NCI-H1417 (cell line): Measurements from ENCODE around the gene PCNX4.

Experiments
- DNase-seq, 3 experiments: peaks; one replicate each; lab custom pipeline; 2025; lab: John Stamatoyannopoulos, UW

PCNX4 gene

DNA sequence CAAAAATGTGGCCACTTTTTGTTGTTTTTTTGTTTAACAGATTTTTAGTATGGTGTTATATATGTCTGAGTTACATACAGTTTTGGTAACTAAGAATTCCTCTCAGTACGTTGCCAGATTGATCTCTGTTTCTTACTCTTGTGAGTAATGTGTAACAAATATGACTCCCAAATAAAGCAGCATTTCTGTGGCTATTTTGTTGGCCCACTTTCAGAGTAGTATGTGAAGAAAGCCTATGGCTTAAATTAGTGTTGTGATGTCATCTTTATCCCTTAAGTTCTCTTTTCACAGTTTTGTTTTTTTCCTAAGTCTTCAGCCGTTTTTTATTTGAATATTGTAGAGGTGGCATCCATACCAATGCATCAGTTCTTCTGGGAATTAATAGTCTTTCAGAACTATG, 10.7 kb downstream of the PCNX4 start:
- no peak for DNase-seq

DNA sequence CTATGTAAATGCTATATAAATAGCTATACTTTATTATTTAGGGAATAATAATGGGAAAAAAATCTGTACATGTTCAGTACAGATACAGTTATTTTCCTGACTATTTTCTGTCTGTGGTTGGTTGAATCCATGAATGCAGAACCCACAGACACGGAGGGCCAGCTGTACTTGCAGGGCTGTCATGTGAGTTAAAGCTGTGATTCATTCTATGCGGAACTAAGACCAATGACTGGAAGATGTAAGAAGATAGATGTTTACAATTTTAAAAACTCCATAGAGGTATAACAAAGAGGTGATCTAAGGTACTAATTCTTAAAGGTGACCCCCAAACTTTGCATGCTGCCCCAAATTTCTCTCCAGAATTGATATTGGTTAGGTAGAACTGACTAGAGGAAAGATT, 14.6 kb downstream of the PCNX4 start:
- DNase-seq = no peak

DNA sequence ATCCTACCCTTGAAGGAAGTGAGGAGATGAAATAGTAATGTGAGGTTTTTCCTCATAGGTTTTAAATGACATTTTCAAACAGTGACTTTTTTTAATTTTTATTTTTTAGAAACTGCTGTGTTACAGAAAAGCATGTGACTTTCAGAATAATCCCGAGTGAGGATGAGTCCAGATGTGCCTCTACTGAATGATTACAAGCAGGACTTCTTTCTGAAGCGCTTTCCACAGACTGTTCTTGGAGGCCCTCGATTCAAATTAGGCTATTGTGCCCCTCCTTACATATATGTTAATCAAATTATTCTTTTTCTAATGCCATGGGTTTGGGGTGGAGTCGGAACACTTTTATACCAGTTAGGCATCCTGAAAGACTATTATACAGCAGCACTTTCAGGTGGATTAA, 15.8 kb downstream of the PCNX4 start:
- no peak for DNase-seq

DNA sequence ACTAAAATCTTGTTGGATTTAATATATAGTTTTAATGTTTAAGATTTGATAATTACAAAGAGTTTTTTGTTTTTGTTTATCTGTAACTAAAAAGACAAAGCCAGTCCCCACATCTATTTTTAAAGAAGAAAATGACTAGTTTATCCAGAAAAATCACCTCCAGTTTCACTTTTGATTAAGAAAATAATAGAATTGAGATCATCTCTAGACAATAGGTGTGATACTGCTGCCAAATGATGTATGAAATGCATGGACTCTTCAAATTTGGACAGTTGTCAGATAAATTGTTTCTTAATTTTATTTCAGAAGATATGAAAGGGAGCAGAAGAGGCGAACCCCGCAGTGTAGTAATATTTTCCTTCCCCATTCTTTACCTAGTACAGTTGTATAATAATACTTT, 20.0 kb downstream of the PCNX4 start:
- no peak for DNase-seq

DNA sequence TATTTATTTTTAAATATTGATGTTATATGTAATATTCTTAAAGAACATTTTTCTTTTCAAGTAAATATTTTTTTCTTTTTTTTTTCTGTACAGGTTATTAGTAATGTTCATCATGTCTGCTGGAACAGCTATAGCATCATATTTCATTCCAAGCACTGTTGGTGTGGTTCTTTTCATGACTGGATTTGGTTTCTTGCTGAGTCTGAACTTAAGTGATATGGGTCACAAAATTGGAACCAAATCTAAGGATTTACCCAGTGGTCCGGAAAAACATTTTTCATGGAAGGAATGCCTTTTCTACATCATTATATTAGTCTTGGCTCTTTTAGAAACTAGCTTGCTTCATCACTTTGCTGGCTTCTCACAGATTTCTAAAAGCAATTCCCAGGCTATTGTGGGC, 23.2 kb downstream of the PCNX4 start:
- no peak for DNase-seq

DNA sequence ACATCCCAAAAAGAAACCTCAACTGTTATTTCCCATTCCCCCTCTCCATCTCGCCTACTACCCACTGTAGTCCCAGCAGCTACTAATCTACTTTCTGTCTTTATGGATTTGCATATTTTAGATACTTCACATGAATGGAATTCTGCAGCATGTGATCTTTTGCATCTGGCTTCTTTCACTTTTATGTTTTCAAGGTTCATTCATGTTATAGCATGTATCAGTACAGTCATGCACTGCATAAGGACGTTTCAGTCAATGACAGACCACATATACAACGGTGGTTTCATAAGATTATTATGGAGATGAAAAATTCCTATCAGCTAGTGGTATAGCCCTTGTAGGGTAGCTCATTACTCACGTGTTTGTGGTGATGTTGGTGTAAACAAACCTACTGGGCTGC, 24.5 kb downstream of the PCNX4 start:
- DNase-seq = no peak

DNA sequence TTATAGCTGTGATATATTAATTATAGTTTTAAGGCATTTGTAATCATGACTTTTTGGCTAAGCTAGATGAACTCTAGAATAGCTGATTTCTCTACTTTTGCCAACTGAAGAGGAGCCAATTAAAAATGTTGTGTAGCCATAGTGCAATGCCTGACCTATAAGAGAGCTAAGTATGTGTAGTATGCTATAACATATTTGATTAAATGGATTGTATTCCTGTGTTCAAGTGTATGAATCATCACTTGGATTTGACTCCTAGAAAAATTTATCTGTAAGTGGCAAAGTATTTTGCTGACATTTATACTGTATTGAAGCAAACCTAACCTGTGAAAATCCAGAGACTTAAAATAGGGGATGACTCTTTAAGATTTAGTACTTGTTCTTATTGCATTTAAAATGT, 34.2 kb downstream of the PCNX4 start:
- DNase-seq = no peak

DNA sequence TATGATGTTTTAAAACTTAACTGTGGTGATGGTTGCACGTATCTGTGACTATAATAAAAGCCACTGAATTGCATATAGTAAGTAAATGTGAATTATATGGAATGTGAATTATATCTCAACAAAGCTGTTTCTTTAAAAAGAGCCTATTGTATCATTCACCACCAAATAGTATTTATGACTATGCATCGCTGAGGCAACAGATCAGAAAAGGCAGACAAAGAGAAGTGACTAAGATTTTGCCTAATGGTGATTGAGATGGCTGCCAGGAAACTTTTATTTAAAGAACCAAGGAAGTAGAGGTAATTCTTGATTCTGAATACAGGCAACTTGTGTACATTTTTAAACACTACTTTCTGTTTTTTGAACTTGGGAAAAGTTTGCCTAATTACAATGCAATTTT, 41.8 kb downstream of the PCNX4 start:
- no peak for DNase-seq

DNA sequence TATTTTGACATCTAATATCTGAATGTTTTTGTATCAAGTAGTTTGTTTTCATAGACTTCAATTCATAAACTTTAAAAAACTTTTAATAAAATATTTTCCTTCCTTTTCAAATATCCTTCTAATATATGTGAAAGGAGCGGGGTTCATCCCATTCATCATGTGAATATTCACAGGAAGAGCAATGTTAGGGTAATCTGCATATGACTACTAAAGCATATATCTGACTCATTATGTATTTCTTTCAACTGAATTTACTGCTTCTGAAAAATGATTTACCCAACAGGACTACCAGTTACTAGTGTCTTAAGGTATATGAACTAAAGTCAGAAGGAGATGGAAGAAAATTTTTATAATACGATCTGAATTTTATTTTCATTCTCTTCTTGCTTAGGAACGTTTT, 43.0 kb downstream of the PCNX4 start:
- no peak for DNase-seq

DNA sequence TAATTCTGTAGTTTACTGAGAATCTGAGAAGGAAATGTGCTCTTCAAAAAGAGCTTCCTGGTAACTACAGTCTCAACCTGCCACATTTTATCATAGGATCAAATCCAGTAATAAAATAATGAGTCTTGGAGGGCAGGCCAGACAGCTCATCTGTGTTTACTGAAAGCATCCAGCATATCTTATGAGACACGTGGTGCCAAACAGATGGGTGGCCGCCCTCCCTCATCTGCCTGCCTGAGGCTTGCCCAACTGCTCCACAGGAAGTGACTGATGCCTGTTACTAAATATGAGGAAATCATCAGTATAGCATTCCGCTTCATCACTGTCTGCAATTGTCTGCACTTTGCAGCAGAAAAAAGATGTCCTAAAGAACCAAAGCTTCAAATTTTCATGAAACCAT, 60.0 kb downstream of the PCNX4 start:
- DNase-seq = no peak

DNA sequence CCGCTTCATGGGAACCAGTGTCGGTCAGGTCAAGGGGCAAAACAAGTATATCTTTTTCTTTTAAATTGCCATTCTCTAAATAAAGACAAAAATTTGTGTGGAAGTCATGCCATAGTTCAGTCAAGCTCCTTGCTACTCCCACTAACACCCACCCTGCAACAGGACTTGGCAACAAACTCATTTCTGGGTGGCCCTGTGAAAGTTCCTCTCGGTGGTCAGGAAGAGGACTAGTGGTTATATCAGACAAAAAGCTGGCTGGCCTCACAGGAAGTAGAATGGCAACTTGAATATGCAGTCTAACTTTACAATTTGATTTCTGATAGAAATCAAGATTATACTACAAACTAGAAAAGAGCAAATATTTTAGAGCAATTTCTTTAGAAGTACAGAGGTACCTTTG, 62.3 kb downstream of the PCNX4 start:
- DNase-seq = no peak

DNA sequence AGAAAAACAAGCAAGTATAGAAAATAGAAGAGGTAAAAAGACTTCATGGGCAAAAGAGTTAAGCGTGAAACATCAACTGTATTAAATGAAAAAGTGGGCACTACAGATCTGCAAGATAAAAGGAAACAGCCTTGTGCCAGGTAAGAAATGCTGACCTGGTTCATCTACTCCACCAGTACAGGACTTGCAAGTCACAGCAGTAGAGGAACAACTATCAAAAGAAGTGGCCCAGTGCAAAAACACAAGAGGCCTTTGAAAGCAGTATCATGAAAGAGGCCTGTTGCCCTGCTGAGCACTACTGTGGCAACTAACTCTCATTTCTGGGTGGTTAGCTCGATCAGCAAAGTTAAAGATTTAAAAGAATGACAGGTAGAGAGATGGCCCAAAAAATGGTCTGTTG, 62.9 kb downstream of the PCNX4 start:
- no peak for DNase-seq

DNA sequence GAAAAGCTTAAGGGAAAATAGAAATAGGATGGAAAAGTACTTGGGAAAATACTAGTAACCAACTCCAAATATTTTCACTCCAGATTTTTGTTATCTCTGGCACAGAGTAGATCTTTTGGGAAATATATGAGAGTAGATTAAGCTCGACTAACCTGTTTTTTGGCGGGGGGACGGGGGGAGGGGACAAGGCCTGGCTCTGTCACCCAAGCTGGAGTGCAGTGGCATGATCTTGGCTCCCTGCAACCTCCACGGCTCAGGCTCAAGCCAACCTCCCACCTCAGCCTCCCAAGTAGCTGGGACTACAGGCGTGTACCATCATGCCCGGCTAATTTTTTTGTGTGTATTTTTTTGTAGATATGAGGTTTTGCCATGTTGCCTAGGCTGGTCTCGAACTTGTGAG, 68.7 kb downstream of the PCNX4 start:
- DNase-seq = no peak

DNA sequence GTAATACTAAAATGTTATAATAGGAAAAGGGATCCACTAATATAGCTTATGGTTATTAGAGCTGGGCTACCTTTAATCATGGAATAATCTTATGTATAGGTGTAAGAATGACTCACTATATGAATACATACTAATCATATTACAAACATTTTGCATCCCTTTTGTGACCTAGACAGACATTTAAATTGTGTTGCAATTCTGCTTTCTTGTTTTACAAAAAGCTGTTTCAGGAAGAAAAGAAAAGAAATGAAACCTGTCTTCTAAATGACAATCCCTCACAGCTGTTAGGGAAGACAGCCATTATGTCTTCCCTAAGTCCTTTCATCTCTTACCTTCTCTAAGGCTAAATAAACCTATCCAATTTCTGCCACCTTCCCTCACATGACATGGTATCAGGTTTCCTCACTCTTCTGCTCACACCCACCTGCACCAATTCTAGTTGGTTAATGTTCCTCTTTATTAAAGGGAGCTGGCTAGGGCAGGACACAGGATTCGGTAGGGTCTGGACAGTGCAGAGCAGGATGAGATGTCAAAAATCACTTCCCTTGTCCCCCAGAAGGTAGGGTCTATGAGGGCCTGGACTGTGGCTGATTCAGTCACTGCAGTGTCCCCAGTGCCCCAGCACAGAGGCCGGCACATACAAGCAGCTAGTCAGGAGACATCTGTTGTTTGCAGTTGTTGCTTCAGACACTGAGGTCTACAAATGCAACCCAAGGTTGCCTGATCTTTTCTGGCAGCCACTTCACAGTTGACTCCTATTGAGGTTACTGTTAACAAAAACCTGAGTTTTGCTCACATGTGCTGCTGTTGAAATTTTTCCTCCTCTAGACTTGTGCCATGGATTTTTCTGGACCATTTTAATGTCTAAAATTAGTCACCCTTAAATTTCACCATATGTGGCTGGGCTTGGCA, 69.7 kb downstream of the PCNX4 start:
- peak in 1 of 3 experiments; percentile 74 for DNase-seq

DNA sequence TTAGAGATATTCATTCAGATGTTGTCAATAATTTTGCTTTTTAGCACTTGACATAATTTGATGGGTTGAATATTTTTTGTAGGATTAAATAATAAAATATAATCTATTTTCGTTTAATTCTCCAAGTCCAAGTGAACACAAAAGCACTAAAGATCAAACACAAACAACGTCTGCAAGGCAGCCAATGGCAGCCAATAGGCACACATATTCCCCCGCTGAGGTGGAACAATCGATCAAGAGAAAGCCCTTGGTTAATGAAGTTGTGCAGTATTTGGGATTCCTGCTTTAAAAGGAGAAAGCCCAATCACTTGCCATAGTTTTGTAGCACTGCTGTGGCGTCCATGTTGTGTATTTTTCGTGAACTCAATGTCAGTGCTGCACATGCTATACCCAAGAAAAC, 72.0 kb downstream of the PCNX4 start:
- no peak for DNase-seq

DNA sequence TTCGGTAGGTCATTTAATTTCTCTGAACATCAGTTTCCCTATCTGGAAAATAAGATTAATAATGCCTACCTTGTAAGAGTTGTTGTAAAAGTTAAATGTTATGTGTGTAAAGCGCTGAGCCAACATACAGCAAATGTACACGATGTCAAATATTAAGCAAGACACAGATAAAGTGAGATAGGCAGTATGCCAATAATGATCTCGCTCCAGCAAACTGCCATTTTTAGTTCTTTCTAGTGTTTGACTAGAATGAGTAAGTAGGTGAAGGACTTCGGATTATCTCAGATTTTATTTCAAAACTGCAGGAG, 72.6 kb downstream of the PCNX4 start:
- DNase-seq = no peak

DNA sequence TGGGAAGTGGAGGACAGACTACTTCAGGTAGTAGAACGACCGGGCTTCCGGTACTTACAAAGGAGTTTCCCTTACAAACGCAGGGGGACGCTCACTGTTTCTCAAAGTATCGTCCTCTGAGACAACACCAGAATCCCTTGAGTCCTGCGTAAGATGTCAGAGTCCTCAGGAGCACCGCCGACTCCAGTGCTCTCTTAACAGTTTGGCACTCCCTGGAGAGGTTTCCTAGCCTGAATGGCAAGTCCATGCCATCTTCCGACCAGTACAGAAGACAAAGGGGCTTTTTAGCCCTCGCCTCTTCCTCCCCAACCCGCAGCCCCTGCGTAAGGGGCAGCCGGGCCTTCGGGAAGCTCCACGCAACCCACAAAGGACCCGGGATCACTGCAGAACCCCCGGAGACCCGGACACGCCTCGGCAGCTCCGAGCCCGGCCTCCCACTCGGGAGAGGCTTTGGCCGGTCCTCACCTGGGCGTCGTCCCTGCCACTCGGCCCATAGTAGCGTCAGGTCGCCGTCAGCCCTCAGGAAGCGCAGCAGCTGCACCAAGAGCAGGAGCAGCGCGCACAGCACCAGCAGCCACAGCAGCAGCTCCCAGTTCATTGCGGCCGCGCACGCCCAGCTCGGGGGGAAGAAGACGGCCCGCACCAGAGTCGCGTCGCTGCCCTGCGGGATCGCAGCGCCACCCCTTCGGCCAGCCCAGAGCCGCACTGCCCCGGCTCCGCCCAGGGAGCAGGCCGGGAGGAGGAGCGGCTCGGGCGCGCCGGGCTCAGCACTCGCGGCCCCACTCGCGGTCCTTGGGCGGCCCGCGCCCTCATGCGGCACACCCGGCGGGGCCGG, 73.2 kb downstream of the PCNX4 start, which contains the start of gene DHRS7:
DHRS7 (minus strand) TSS at position 687 of the 835 bp plus-strand sequence; CDS start at position 598, 89 bp downstream.
- DNase-seq = peak in 1 of 3 experiments; percentile 83

DNA sequence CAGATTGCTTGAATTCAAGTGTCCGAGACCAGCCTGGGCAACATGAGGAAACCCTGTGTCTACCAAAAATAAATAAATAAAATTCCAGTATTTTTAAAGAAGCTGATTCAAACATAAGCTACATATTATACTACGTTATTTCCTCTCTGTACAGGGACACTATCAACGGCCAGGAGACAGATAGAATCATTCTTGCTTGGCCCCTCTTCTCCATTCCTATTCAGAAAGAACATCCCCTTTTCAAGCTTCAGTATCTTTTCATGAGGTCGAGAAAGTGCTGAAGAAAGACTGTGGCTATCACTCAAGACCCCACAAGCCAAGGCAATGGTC, 73.8 kb downstream of the PCNX4 start:
- no peak for DNase-seq

DNA sequence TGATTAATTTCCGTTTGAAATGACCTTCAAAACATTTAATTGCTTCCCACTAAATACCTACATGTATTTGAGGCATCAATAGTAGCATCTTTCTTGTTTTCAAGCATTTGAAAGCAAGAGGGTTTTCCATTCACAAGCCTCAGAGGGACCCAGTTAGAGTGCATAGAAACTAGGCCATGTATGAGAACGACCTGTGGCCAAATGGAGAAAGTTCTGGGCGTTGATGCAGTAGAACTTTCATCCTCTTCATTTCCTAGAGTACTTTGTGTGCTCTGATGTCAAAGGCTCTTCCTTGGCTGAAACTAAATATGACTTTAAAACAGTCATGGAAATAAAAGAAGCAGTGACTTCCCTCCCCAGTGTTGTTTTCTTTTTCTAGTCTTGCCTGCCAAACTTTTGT, 74.4 kb downstream of the PCNX4 start:
- no peak for DNase-seq

DNA sequence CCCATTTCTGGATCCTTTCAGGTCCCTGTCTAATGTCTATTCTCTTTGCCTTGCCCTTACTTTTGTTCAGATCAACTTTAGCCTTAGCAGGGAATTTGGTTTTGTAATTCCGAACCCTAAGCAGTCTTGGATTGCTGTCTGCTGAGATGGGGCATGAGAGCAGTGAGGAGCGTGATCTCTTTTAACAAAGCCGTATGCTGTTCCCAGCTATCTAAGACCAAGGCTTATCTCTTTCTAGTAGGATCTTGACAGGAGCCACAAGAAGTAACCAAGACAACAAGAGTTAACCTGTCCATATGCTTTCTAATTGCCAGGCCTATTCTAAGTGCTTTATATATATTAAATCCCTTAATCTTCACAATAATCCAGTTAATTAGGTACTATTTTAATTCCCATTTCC, 78.0 kb downstream of the PCNX4 start:
- no peak for DNase-seq

DNA sequence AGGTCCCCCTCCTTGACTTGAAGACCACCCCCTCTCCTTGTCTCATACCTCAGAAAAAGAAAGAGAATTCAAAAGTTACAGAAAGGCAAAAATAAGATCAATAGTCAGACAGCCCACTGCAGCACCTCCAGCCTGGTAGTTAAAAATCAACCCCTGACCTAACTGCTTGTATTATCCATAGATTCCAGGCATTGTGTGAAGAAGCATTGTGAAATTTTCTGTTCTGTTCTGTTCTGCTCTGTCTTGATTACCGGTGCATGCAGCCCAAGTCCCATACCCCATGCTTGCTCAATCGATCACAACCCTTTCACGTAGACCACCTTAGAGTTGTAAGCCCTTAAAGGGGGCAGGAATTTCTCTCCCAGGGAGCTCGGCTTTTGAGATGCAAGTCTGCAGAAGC, 79.2 kb downstream of the PCNX4 start:
- no peak for DNase-seq

DNA sequence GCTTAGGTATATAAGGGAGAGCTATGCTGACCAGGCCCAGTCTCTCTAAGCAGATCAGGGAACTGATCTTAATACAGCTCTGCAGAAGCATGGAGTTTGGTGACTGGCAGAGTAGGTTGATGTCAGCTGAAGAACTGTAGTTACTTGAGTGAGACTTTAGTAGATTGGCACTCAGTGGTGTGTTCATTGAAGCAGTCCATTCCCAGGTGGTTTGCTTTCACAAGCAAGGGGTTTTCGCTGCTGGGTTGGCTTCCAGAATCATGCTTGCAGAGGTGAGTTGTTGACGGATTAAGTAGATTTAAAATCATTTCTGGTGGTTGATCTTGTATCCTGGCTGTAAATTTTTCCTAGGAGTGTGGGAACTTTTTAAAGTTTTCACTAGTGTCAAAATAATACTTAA, 80.0 kb downstream of the PCNX4 start:
- no peak for DNase-seq
